Keratinocyte (primary cell): ENCODE data around the gene TWIST1. TPM values are rescaled to one million over a fixed set of nuclear protein-coding genes. Genes with fewer than 3 reads are reported as not detected.

Experiments used
- DNase-seq: peaks from one replicate; pipeline ENCODE4 v3.0.0-alpha.2; 2011; ENCODE audit warnings: low read depth, missing footprints, low spot score
- FAIRE-seq: peaks from 2 replicates; lab custom pipeline; 2011; peaks lifted over from hg19 to GRCh38; lab: Jason Lieb, UNC
- H2AFZ ChIP-seq: 2 replicates; pipeline ENCODE4 v1.6.0; 2012; ENCODE audit warnings: low read length, control low read depth, inconsistent platforms; ENCODE audit not compliant: control insufficient read depth
- H3K27ac ChIP-seq: 2 replicates; pipeline ENCODE4 v1.5.1; 2011; ENCODE audit warnings: low read length; ENCODE audit not compliant: control insufficient read depth, insufficient read depth
- H3K27me3 ChIP-seq: 3 replicates; pipeline ENCODE4 v1.6.0; 2011; ENCODE audit warnings: low read length; ENCODE audit not compliant: control insufficient read depth, insufficient read depth; ENCODE audit errors: extremely low read depth
- H3K36me3 ChIP-seq, 2 experiments: 2 replicates in 1 of 2; 3 replicates in 1 of 2; pipeline ENCODE4 v1.5.1; 2011; ENCODE audit warnings: low read length in 2 of 2, mild to moderate bottlenecking in 1 of 2; ENCODE audit not compliant: control insufficient read depth in 2 of 2, insufficient read depth in 2 of 2; ENCODE audit errors: extremely low read depth in 1 of 2
- H3K4me1 ChIP-seq: 3 replicates; pipeline ENCODE4 v1.5.1; 2011; ENCODE audit warnings: low read length; ENCODE audit not compliant: control insufficient read depth, insufficient read depth; ENCODE audit errors: extremely low read depth
- H3K4me2 ChIP-seq: 3 replicates; pipeline ENCODE4 v1.6.0; 2011; ENCODE audit warnings: low read depth, low read length; ENCODE audit not compliant: control insufficient read depth, insufficient read depth; ENCODE audit errors: extremely low read depth
- H3K4me3 ChIP-seq, 3 experiments: fragments of 200-600 bp in 1 of 3; sonication (generic) in 1 of 3; 2 replicates in 2 of 3; 3 replicates in 1 of 3; pipeline ENCODE4 v1.5.1; 2011 to 2016; ENCODE audit warnings: low read length in 3 of 3, mild to moderate bottlenecking in 3 of 3, control low read depth in 2 of 3, inconsistent platforms in 1 of 3, low read depth in 1 of 3, mixed read lengths in 1 of 3, mixed run types in 1 of 3, moderate library complexity in 1 of 3; ENCODE audit not compliant: control insufficient read depth in 2 of 3, insufficient read depth in 2 of 3; ENCODE audit errors: extremely low read depth in 1 of 3
- H3K79me2 ChIP-seq: 2 replicates; pipeline ENCODE4 v1.6.0; 2012; ENCODE audit warnings: low read length; ENCODE audit not compliant: control insufficient read depth, insufficient read depth
- H3K9ac ChIP-seq: 3 replicates; pipeline ENCODE4 v1.6.0; 2011; ENCODE audit warnings: low read length; ENCODE audit not compliant: control insufficient read depth, insufficient read depth; ENCODE audit errors: extremely low read depth
- H3K9me1 ChIP-seq: 3 replicates; pipeline ENCODE4 v1.6.0; 2011; ENCODE audit warnings: low read length; ENCODE audit not compliant: control insufficient read depth, insufficient read depth; ENCODE audit errors: extremely low read depth
- H3K9me3 ChIP-seq: 2 replicates; pipeline ENCODE4 v1.5.1; 2012; ENCODE audit warnings: low read depth, low read length; ENCODE audit not compliant: control insufficient read depth
- H4K20me1 ChIP-seq: 3 replicates; pipeline ENCODE4 v1.6.0; 2011; ENCODE audit warnings: low read length; ENCODE audit not compliant: control insufficient read depth, insufficient read depth; ENCODE audit errors: extremely low read depth
- CTCF ChIP-seq, 3 experiments: IDR thresholded peaks in 1 of 3; conservative IDR thresholded peaks in 1 of 3; optimal IDR thresholded peaks in 1 of 3; 2 replicates in 2 of 3; 3 replicates in 1 of 3; pipeline versions ENCODE3 to v1.5.1; 2011; ENCODE audit warnings: low read length in 3 of 3, mild to moderate bottlenecking in 3 of 3, moderate library complexity in 2 of 3, control low read depth in 1 of 3, inconsistent platforms in 1 of 3; ENCODE audit not compliant: insufficient read depth in 2 of 3; ENCODE audit errors: extremely low read depth in 1 of 3
- EZH2 ChIP-seq: IDR thresholded peaks from one replicate; pipeline ENCODE4 v1.6.1; 2012; ENCODE audit warnings: inconsistent platforms, mild to moderate bottlenecking, low read length, moderate library complexity
- dilution Hi-C: fragments of 300-500 bp; cut with MboI; formaldehyde crosslinking; loops from one replicate; pipeline ENCODE4 v1.7.0; 2020; ENCODE audit warnings: low sequenced_read_pairs; ENCODE audit not compliant: extremely low pct_ligation_motif_present
- polyA minus RNA-seq, 3 experiments: library from RNA; depleted of rRNA, polyadenylated mRNA; stranded (reverse); fragments of >200 nt; gene quantifications; 1 replicate in 1 of 3; 2 replicates in 1 of 3; 3 replicates in 1 of 3; pipeline ENCODE4 v1.2.3, GENCODE V29; 2011
- polyA plus RNA-seq, 5 experiments: library from polyadenylated mRNA; depleted of rRNA in 3 of 5; stranded (reverse) in 3 of 5; stranded (forward) in 1 of 5; unstranded in 1 of 5; fragments of >200 nt; gene quantifications; 1 replicate in 1 of 5; 2 replicates in 3 of 5; 3 replicates in 1 of 5; pipeline versions ENCODE4 v1.2.1 to v1.2.3, GENCODE V29; 2011 to 2012; ENCODE audit warnings: missing spikeins in 2 of 5, low read depth in 1 of 5, low replicate concordance in 1 of 5

Gene TWIST1
- 1.5 to 3.0 TPM (median 1.7 TPM) in 3 replicates for polyA plus RNA-seq
- 1.1 TPM for polyA plus RNA-seq (2011; ENCODE audit: low read depth)
- 2.2 and 4.0 TPM in 2 replicates for polyA plus RNA-seq (2011; cell fraction: cytosol; rRNA removed)
- polyA plus RNA-seq (2011; cell fraction: nucleus; rRNA removed) = 2.1 and 3.5 TPM in 2 replicates
- polyA plus RNA-seq (2012; ENCODE audit: low replicate concordance) = 2.7 and 3.3 TPM in 2 replicates
- polyA minus RNA-seq = 0.74 to 3.1 TPM in 2 of 3 replicates, not detected in the other
- polyA minus RNA-seq (2011; cell fraction: cytosol; rRNA and poly(A)+ RNA removed) = 6.5 TPM
- polyA minus RNA-seq (2011; cell fraction: nucleus; rRNA and poly(A)+ RNA removed) = 1.6 and 1.7 TPM in 2 replicates

- Histone ChIP-seq H3K27ac (no peak within 1 kb of the TSS), H3K27me3 (peaks cover 51% of the 10 kb centered on the region), H3K4me1 (peaks cover 5% of the 10 kb centered on the region), H3K79me2 (no peaks in the 10 kb centered on the region), H3K4me3 (peak within 1 kb of the TSS; percentile 47 to 77 (median 75)), H3K4me2 (peak within 1 kb of the TSS; percentile 88), H4K20me1 (no peaks in the 10 kb centered on the region), H3K9me3 (no peaks in the 10 kb centered on the region), H3K9ac (peak within 1 kb of the TSS; percentile 46), H3K36me3 (no peaks in the 10 kb centered on the region), H2AFZ (peak within 1 kb of the TSS; percentile 97), H3K9me1 (no peaks in the 10 kb centered on the region)
- dilution Hi-C loops = no loop called here
- FAIRE-seq = no peak
- no peak for DNase-seq
- TF ChIP-seq EZH2 (peak; percentile 44), CTCF (optimal IDR thresholded peaks at IDR 0.05 in 1 of 3, IDR thresholded peaks at IDR 0.05 in 1 of 3, conservative IDR thresholded peaks at IDR 0.05 in 1 of 3; ENCODE audit: extremely low read depth in 1 of 3, insufficient read depth in 2 of 3, low read length in 3 of 3) (no peak)
Observed at GRCh38 chr7:19117091-19117869, at the start of gene TWIST1. TWIST1 (minus strand) TSS chr7:19117636; CDS start chr7:19117321, 315 bp downstream.

GRCh38 chr7:19161671-19162070 lies 44.2 kb upstream of the TWIST1 start:
- no peaks in the 10 kb centered on the region for H3K9me3 ChIP-seq
- no peaks in the 10 kb centered on the region for H3K4me1 ChIP-seq
- no peak overlapping the region for H3K27ac ChIP-seq
- DNase-seq = no peak
- no peak overlapping the region for H2AFZ ChIP-seq
- H3K27me3 ChIP-seq = no peaks in the 10 kb centered on the region
- H4K20me1 ChIP-seq = no peaks in the 10 kb centered on the region
- H3K9me1 ChIP-seq = no peaks in the 10 kb centered on the region
- H3K36me3 ChIP-seq = no peaks in the 10 kb centered on the region
- no peak overlapping the region for H3K9ac ChIP-seq
- H3K4me3 ChIP-seq = no peak overlapping the region
- dilution Hi-C loops = no loop called here
- TF ChIP-seq EZH2 (no peak), CTCF (optimal IDR thresholded peaks at IDR 0.05 in 1 of 3, IDR thresholded peaks at IDR 0.05 in 1 of 3, conservative IDR thresholded peaks at IDR 0.05 in 1 of 3; ENCODE audit: extremely low read depth in 1 of 3, insufficient read depth in 2 of 3, low read length in 3 of 3) (no peak)
- H3K79me2 ChIP-seq = no peaks in the 10 kb centered on the region
- no peak overlapping the region for H3K4me2 ChIP-seq
- FAIRE-seq = no peak
